H1 (cell line): ENCODE data around the gene ELMO1.

Experiments
- CHD2 ChIP-seq: IDR thresholded peaks from 2 replicates; pipeline ENCODE4 v1.6.1; 2012; ENCODE audit warnings: low read length, improper control_type of control experiment
- CREB1 ChIP-seq: IDR thresholded peaks from 2 replicates; pipeline ENCODE4 v1.6.1; 2012; ENCODE audit warnings: inconsistent platforms
- EZH2 ChIP-seq: fragments of 200-600 bp; sonication (generic); IDR thresholded peaks from 2 replicates; pipeline ENCODE4 v1.7.1; 2012; ENCODE audit warnings: low read depth, mild to moderate bottlenecking, moderate library complexity, low read length, inconsistent platforms; ENCODE audit not compliant: severe bottlenecking
- HDAC6 ChIP-seq: IDR thresholded peaks from one replicate; pipeline ENCODE4 v1.7.1; 2012; ENCODE audit warnings: low read depth, mild to moderate bottlenecking, inconsistent platforms, low read length, moderate library complexity
- JUND ChIP-seq: IDR thresholded peaks from 2 replicates; pipeline ENCODE4 v1.6.1; 2011; ENCODE audit warnings: mild to moderate bottlenecking, improper control_type of control experiment, low read length
- MAFK ChIP-seq: IDR thresholded peaks from 2 replicates; pipeline ENCODE4 v1.6.1; 2012; ENCODE audit warnings: low read depth, mild to moderate bottlenecking, improper control_type of control experiment, low read length
- POLR2A ChIP-seq, 2 experiments: IDR thresholded peaks; 1 replicate in 1 of 2; 2 replicates in 1 of 2; pipeline ENCODE4 v1.6.1; 2011; ENCODE audit warnings: low read depth in 2 of 2, low read length in 2 of 2, mild to moderate bottlenecking in 2 of 2; ENCODE audit errors: control extremely low read depth in 1 of 2
- RFX5 ChIP-seq: IDR thresholded peaks from 2 replicates; pipeline ENCODE4 v1.6.1; 2011; ENCODE audit warnings: low read depth, low read length, improper control_type of control experiment, borderline replicate concordance
- SP1 ChIP-seq: IDR thresholded peaks from 2 replicates; pipeline ENCODE4 v1.6.1; 2011; ENCODE audit warnings: low read depth, low read length
- TAF1 ChIP-seq: IDR thresholded peaks from 2 replicates; pipeline ENCODE4 v1.6.1; 2011; ENCODE audit warnings: mild to moderate bottlenecking, low read depth, low read length
- ZNF274 ChIP-seq: IDR thresholded peaks from 2 replicates; pipeline ENCODE4 v1.7.0; 2012; ENCODE audit warnings: low read length, borderline replicate concordance; ENCODE audit errors: extremely low read depth
- TF ChIP-seq, protein P1 (sequence below), 3 experiments: IDR thresholded peaks; 1 replicate in 2 of 3; 2 replicates in 1 of 3; pipeline versions ENCODE4 v1.5.1 to v1.6.1; 2011; ENCODE audit warnings: low read length in 3 of 3, mild to moderate bottlenecking in 3 of 3, inconsistent platforms in 2 of 3, low read depth in 1 of 3, moderate library complexity in 1 of 3; ENCODE audit not compliant: insufficient read depth in 1 of 3; ENCODE audit errors: control extremely low read depth in 1 of 3
- TF ChIP-seq, protein P2 (sequence below): IDR thresholded peaks from 2 replicates; pipeline ENCODE4 v1.6.1; 2012; ENCODE audit warnings: inconsistent platforms
- TF ChIP-seq, protein P3 (sequence below): IDR thresholded peaks from 2 replicates; pipeline ENCODE4 v1.6.1; 2012; ENCODE audit warnings: low read length, inconsistent platforms

DNA sequence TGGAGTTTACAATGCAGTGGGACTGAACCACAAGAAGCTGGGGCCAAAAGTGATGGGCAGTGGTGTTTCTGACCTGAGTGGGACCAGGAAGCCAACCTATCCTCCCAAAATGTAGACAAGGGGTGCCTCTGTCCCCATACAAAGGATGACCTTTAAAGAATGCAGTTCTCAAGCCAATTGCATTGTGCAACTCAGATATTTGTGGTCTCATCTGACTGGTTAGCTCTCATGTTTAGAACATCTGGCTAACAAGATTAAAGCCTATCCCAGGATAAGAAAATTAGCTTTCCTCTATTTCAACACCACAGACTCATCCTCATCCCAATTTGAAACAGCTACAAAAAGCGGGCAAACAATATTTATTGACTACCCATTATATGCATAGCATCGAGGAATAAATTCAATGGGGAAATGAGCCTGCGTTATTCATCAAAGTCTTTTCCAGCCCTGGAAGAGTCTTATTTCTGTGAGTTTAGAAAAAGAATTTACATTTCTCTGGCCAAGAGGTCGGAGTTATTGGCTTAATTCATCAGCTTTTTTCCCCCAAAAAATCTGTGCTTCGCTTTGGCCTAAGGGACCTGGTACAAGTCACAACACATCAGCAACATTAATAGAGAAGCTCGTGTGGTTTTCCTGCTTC, 26.7 kb downstream of the ELMO1 start:
- TF ChIP-seq MAFK: no peak
- TF ChIP-seq, protein P1, sequence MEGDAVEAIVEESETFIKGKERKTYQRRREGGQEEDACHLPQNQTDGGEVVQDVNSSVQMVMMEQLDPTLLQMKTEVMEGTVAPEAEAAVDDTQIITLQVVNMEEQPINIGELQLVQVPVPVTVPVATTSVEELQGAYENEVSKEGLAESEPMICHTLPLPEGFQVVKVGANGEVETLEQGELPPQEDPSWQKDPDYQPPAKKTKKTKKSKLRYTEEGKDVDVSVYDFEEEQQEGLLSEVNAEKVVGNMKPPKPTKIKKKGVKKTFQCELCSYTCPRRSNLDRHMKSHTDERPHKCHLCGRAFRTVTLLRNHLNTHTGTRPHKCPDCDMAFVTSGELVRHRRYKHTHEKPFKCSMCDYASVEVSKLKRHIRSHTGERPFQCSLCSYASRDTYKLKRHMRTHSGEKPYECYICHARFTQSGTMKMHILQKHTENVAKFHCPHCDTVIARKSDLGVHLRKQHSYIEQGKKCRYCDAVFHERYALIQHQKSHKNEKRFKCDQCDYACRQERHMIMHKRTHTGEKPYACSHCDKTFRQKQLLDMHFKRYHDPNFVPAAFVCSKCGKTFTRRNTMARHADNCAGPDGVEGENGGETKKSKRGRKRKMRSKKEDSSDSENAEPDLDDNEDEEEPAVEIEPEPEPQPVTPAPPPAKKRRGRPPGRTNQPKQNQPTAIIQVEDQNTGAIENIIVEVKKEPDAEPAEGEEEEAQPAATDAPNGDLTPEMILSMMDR (IDR thresholded peaks at IDR 0.05; ENCODE audit: control extremely low read depth in 1 of 3, insufficient read depth in 1 of 3, low read depth in 1 of 3, low read length in 3 of 3): no peak
- TF ChIP-seq HDAC6: no peak
- TF ChIP-seq TAF1: no peak
- TF ChIP-seq POLR2A (IDR thresholded peaks at IDR 0.05; ENCODE audit: control extremely low read depth in 1 of 2, low read depth in 2 of 2, low read length in 2 of 2): no peak
- TF ChIP-seq, protein P2, sequence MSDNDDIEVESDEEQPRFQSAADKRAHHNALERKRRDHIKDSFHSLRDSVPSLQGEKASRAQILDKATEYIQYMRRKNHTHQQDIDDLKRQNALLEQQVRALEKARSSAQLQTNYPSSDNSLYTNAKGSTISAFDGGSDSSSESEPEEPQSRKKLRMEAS: no peak
- no peak for TF ChIP-seq JUND
- no peak for TF ChIP-seq ZNF274
- no peak for TF ChIP-seq CHD2
- TF ChIP-seq CREB1: no peak
- no peak for TF ChIP-seq SP1
- no peak for TF ChIP-seq RFX5
- TF ChIP-seq EZH2: no peak
- TF ChIP-seq, protein P3, sequence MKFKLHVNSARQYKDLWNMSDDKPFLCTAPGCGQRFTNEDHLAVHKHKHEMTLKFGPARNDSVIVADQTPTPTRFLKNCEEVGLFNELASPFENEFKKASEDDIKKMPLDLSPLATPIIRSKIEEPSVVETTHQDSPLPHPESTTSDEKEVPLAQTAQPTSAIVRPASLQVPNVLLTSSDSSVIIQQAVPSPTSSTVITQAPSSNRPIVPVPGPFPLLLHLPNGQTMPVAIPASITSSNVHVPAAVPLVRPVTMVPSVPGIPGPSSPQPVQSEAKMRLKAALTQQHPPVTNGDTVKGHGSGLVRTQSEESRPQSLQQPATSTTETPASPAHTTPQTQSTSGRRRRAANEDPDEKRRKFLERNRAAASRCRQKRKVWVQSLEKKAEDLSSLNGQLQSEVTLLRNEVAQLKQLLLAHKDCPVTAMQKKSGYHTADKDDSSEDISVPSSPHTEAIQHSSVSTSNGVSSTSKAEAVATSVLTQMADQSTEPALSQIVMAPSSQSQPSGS: no peak
